Stimulated activated effector memory CD8-positive, alpha-beta T cell treated with anti-CD3 and anti-CD28 coated beads, Interleukin-12 subunit alpha, Interleukin-12 subunit beta, amount 100 ng/mL, for 72 hours (primary cell): ENCODE data around the gene HSBP1L1.
A peak's percentile ranks its signal among the peaks of the same experiment; 100 is the strongest.

Experiments used
- ATAC-seq: fragments of 150-1000 bp; cut with Tn5 transposase; 2 replicates; pipeline ENCODE4 v1.10.0; 2021
- DNase-seq, 2 donors: peaks; one replicate each; pipeline ENCODE4 v3.0.0; 2021 to 2022; ENCODE audit warnings: low spot score in 2 of 2
- H3K27ac Mint-ChIP-seq: one replicate; pipeline ENCODE4 v1.8.0; 2022; ENCODE audit warnings: mild to moderate bottlenecking, mixed read lengths
- H3K36me3 Mint-ChIP-seq: one replicate; pipeline ENCODE4 v1.8.0; 2022; ENCODE audit warnings: mild to moderate bottlenecking, mixed read lengths
- H3K4me1 Mint-ChIP-seq: one replicate; pipeline ENCODE4 v1.8.0; 2022; ENCODE audit warnings: mixed read lengths
- H3K4me3 Mint-ChIP-seq: one replicate; pipeline ENCODE4 v1.8.0; 2022; ENCODE audit warnings: mild to moderate bottlenecking, mixed read lengths
- H3K9me3 Mint-ChIP-seq: one replicate; pipeline ENCODE4 v1.8.0; 2022; ENCODE audit warnings: mixed read lengths

Gene HSBP1L1

DNA sequence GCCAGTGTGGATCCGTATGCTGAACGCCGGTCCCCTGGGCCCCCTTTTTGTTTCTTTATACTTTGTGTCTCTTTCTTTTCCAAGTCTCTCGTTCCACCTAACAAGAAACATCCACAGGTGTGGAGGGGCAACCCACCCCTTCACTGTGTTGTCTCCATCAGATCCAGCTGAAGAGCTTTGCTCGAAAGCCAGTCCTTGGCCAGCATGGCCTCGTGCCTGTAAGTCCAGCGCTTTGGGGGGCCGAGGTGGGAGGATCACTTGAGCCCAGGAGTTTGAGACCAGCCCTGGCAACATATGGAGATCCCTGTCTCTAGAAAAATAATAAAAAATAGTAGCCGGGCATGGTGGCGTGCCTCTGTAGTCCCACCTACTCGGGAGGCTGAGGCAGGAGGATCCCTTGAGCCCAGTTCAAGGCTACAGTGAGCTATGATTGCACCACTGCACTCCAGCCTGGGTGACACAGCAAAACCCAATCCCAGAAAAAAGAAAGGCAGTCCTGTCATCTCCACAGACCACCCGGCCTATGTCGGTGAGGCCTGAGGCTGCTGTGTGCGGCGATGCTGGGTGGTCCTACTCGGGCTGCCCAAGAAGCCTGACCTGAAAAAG, 3.4 kb upstream of the HSBP1L1 start:
- Mint-ChIP-seq H3K4me3 (no peak overlapping the region), H3K9me3 (no peaks in the 10 kb centered on the region), H3K4me1 (peaks cover 34% of the 10 kb centered on the region), H3K27ac (no peak overlapping the region), H3K36me3 (peaks cover 10% of the 10 kb centered on the region)
- no peak for DNase-seq
- ATAC-seq, result no peak

GRCh38 chr18:79961527-79962291, 2.7 kb upstream of the HSBP1L1 start:
- no peak for ATAC-seq

GRCh38 chr18:79962311-79962710, 2.1 kb upstream of the HSBP1L1 start:
- H3K27ac Mint-ChIP-seq, result peak overlapping the region; percentile 89
- peaks cover 29% of the 10 kb centered on the region for H3K4me1 Mint-ChIP-seq
- peak overlapping the region; percentile 77 for H3K4me3 Mint-ChIP-seq
- H3K9me3 Mint-ChIP-seq, result no peaks in the 10 kb centered on the region
- ATAC-seq, result no peak
- DNase-seq, result no peak
- peaks cover 16% of the 10 kb centered on the region for H3K36me3 Mint-ChIP-seq

More at GRCh38 chr18:79961527-79962291, 2.7 kb upstream of the HSBP1L1 start:
- Mint-ChIP-seq H3K4me1 (peaks cover 29% of the 10 kb centered on the region), H3K4me3 (peak overlapping the region; percentile 77), H3K27ac (no peak overlapping the region), H3K36me3 (peaks cover 10% of the 10 kb centered on the region), H3K9me3 (no peaks in the 10 kb centered on the region)
- DNase-seq, result no peak

GRCh38 chr18:79962835-79963657, 1.4 kb upstream of the HSBP1L1 start:
- H3K27ac Mint-ChIP-seq, result peak overlapping the region; percentile 89

GRCh38 chr18:79963658-79964329, 649 bp upstream of the HSBP1L1 start:
- DNase-seq (no peak), ATAC-seq (no peak)
- Mint-ChIP-seq H3K36me3 (peaks cover 21% of the 10 kb centered on the region), H3K9me3 (no peaks in the 10 kb centered on the region), H3K4me1 (peaks cover 29% of the 10 kb centered on the region), H3K27ac (peak overlapping the region; percentile 89), H3K4me3 (peak overlapping the region; percentile 77)

More at GRCh38 chr18:79962835-79963657, 1.4 kb upstream of the HSBP1L1 start:
- Mint-ChIP-seq H3K36me3 (peaks cover 21% of the 10 kb centered on the region), H3K4me1 (peaks cover 29% of the 10 kb centered on the region), H3K9me3 (no peaks in the 10 kb centered on the region), H3K4me3 (peak overlapping the region; percentile 77)
- ATAC-seq, result peak; percentile 87
- DNase-seq, result peak; percentile 60 to 91

DNA sequence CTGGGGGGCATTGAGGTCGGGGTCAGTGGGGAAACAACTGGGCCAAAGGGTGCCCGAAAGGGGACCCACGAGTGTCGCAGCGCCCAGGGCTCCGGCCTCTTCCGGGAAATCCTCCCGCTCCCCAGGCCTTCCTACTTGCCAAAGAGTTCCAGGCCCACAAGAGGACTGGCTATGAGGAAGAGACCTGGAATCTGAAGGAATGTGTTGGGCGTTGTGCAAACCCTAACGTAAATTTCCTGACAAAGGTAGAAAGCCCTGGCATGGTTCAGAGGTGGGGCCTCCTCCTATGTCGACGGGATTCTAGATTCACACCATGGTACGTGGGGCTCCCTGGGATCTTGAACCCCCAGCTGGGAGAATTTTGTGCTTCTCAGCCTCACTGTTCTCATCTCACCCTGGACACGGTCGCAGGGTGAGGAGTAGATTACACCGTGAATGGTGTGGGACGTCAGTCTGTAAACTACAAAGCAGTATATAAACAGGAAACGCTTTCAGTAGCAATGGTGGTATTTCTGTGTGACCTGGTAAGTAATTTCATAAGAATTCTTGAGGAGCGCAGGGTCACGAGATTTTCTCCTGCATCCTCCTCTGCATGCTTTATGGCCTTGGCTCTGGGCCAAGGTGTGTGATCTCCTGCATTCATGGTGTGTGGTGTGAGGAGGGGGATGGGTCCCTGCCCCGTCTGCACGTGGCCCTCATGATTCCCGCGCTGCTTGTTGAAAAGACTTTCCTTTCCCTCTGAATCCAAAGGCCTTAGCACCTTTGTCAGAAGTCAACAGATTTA, 868 bp downstream of the HSBP1L1 start:
- peaks cover 31% of the 10 kb centered on the region for H3K36me3 Mint-ChIP-seq
- no peaks in the 10 kb centered on the region for H3K9me3 Mint-ChIP-seq
- H3K27ac Mint-ChIP-seq, result peak overlapping the region; percentile 48
- peaks cover 29% of the 10 kb centered on the region for H3K4me1 Mint-ChIP-seq
- peak overlapping the region; percentile 77 for H3K4me3 Mint-ChIP-seq
- DNase-seq, result no peak
- no peak for ATAC-seq

DNA sequence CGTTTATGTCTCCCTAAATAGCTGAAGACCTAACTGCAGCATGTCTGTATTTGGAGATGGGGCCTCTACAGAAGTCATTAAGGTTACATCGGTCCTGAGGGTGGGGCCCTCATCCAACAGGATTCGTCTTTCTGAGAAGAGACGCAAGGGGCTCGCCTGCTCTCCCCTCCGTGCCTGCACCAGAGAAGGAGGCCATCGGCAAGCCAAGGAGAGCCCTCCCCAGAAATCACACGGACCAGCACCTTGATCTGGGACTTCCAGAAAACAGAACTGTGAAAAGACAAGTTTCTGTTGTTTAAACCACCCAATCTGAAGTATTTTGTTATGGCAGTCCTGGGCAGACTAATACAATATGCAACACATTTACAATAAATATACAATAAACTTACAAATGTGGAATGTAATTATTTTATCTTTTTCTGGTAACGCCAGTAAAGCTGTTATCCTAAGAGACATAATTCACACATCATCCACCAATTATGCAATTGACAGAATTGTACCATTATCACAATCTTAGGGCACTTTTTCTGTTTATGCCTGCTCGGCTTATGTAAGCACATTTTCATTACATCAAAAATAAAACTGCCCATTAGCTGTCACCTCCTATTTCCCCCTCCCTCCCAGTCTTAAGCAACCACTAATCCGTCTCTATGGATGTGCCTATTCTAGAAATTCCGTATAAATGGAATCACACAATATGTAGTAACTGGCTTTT, 6.1 kb downstream of the HSBP1L1 start:
- DNase-seq (no peak), ATAC-seq (no peak)
- Mint-ChIP-seq H3K9me3 (no peaks in the 10 kb centered on the region), H3K4me1 (peaks cover 13% of the 10 kb centered on the region), H3K27ac (peak overlapping the region; percentile 38), H3K4me3 (no peak overlapping the region), H3K36me3 (peaks cover 74% of the 10 kb centered on the region)

DNA sequence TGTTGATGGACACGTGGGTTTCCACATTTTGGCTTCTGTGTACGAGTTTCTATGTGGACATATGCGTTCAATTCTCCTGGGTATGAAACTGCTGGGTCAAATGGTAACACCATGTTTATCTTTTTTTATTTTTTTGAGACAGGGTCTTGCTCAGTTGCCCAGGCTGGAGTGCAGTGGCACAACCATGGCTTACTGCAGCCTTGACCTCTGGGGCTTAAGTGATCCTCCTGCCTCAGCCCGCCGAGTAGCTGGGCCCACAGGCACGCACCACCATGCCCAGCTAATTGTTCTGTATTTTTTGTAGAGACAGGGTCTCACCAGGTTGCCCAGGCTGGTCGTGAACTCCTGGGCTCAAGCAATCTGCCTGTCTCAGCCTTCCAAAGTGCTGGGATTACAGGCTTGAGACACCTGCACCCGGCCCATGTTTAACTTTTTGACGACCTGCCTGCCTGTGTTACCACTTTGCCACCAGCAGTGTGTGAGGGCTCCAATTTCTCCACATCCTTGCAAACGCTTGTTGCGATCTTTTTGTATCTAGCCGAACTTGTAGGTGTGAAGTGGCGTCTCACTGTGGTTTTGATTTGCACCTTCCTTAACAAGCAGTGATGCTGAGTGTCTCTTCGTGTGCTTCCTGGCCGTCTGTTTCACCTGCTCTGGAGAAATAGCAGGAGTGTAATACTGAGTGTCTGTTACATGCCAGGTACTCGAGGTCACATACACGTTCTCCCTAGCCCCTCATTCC, 6.9 kb downstream of the HSBP1L1 start:
- Mint-ChIP-seq H3K4me3 (no peak overlapping the region), H3K9me3 (no peaks in the 10 kb centered on the region), H3K36me3 (peaks cover 82% of the 10 kb centered on the region), H3K27ac (peak overlapping the region; percentile 38), H3K4me1 (peaks cover 10% of the 10 kb centered on the region)
- DNase-seq, result no peak
- ATAC-seq, result no peak

DNA sequence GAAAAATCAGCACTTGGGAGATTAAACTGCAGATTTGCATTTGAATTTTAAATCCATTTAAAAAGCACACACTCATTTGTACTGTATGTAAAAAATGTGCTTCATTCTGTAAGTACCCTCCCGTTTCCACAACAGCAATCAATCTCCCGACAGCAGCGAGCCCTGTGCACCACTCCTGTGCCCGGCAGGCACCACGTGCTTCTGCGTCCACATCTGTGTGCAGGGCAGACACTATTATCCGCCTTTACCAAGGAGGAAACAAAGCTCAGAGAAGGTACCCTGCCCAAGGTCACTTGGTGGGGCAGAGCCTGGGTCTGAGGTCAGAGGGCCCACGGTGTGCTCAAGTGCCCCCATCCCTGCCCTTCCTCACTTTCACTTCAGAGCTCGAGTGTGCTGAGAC, 7.5 kb downstream of the HSBP1L1 start:
- Mint-ChIP-seq H3K36me3 (peaks cover 86% of the 10 kb centered on the region), H3K4me1 (peaks cover 10% of the 10 kb centered on the region), H3K4me3 (no peak overlapping the region), H3K27ac (peak overlapping the region; percentile 38), H3K9me3 (no peaks in the 10 kb centered on the region)
- no peak for DNase-seq
- ATAC-seq, result no peak

GRCh38 chr18:79972720-79973119, 8.3 kb downstream of the HSBP1L1 start:
- no peak overlapping the region for H3K27ac Mint-ChIP-seq
- DNase-seq (no peak), ATAC-seq (no peak)
- peaks cover 10% of the 10 kb centered on the region for H3K4me1 Mint-ChIP-seq
- peaks cover 86% of the 10 kb centered on the region for H3K36me3 Mint-ChIP-seq
- H3K9me3 Mint-ChIP-seq, result no peaks in the 10 kb centered on the region
- H3K4me3 Mint-ChIP-seq, result no peak overlapping the region

DNA sequence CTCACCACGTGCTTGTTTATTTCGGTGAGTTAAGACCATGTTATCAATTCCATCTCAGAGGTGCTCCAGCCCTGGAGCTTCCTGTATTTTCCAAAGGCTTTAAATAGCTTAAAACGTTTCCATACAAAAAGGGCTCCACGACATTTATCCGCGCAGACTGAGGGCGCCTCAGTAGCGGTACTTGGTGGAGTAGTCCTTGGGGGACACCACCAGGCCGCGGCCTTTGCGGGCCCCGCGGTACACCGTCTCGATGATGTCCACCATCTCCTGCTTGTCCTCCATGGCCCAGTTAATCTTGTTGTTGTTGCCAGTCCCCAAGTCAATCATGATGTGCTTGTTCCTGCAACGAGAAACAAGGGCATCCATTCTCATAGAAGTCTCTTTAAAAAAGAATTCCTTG, 9.1 kb downstream of the HSBP1L1 start:
- Mint-ChIP-seq H3K4me3 (no peak overlapping the region), H3K4me1 (peaks cover 16% of the 10 kb centered on the region), H3K27ac (no peak overlapping the region), H3K9me3 (no peaks in the 10 kb centered on the region), H3K36me3 (peaks cover 93% of the 10 kb centered on the region)
- ATAC-seq (no peak), DNase-seq (no peak)

GRCh38 chr18:79974025-79974654, 9.7 kb downstream of the HSBP1L1 start:
- no peak for DNase-seq
- ATAC-seq, result no peak

GRCh38 chr18:79975043-79975442, 10.6 kb downstream of the HSBP1L1 start:
- DNase-seq (no peak), ATAC-seq (no peak)
- H3K4me1 Mint-ChIP-seq, result peaks cover 25% of the 10 kb centered on the region
- no peak overlapping the region for H3K4me3 Mint-ChIP-seq
- H3K36me3 Mint-ChIP-seq, result peaks cover 96% of the 10 kb centered on the region
- H3K9me3 Mint-ChIP-seq, result no peaks in the 10 kb centered on the region
- H3K27ac Mint-ChIP-seq, result no peak overlapping the region

More at GRCh38 chr18:79974025-79974654, 9.7 kb downstream of the HSBP1L1 start:
- Mint-ChIP-seq H3K4me3 (no peak overlapping the region), H3K4me1 (peaks cover 16% of the 10 kb centered on the region), H3K36me3 (peaks cover 95% of the 10 kb centered on the region), H3K9me3 (no peaks in the 10 kb centered on the region), H3K27ac (no peak overlapping the region)
